Fibroblast of lung (primary cell): Measurements from ENCODE around the gene NRXN2.

Source experiments
- CTCF ChIP-seq, 2 donors: IDR thresholded peaks in 1 of 2; conservative IDR thresholded peaks in 1 of 2; 1 replicate in 1 of 2; 2 replicates in 1 of 2; pipeline ENCODE4 v1.5.1; 2011 to 2012; ENCODE audit warnings: low read length in 2 of 2, control low read depth in 1 of 2, inconsistent platforms in 1 of 2, low read depth in 1 of 2, mild to moderate bottlenecking in 1 of 2
- EZH2 ChIP-seq: IDR thresholded peaks from 2 replicates; pipeline ENCODE4 v1.5.1; 2012; ENCODE audit warnings: low read length, control low read depth, mild to moderate bottlenecking; ENCODE audit errors: missing control alignments

DNA sequence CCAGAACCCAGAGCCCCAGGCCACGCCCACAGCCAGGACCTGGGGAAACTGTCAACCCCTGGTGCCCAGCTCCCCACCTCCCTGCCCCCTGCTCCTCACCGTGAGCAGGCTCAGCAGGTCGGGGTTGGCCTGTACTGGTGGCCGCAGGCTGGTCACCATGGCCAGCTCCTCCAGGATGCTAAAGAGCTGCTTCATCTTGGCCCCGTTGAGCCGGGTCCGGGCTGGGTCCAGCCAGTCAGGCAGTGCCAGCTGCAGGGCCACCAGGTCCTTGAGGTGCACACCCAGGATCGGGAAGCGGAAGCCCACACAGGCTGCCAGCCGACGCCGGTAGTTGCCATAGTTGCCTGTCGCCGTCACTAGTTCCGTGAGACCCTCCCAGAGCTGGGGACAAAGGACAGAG is 13.7 kb upstream of the NRXN2 start:
- TF ChIP-seq CTCF (conservative IDR thresholded peaks at IDR 0.05 in 1 of 2, IDR thresholded peaks at IDR 0.05 in 1 of 2; ENCODE audit: low read depth in 1 of 2, low read length in 2 of 2) (no peak), EZH2 (no peak)
